Effector memory CD8-positive, alpha-beta T cell (primary cell): Measurements from ENCODE around the gene OR2AE1.

Experiments
- ATAC-seq: fragments of 150-1000 bp; cut with Tn5 transposase; replicated peaks from 2 replicates; pipeline ENCODE4 v1.10.0; 2021; ENCODE audit warnings: mild to moderate bottlenecking, moderate library complexity
- DNase-seq, 3 experiments: peaks; one replicate each; pipeline ENCODE4 v3.0.0; 2021
- H3K27ac Mint-ChIP-seq, 2 donors: one replicate each; pipeline ENCODE4 v1.8.0; 2022; ENCODE audit warnings: mild to moderate bottlenecking in 2 of 2, mixed read lengths in 2 of 2, moderate library complexity in 2 of 2
- H3K27me3 Mint-ChIP-seq, 2 donors: one replicate each; pipeline ENCODE4 v1.8.0; 2022; ENCODE audit warnings: mixed read lengths in 2 of 2
- H3K36me3 Mint-ChIP-seq: one replicate; pipeline ENCODE4 v1.8.0; 2022; ENCODE audit warnings: mild to moderate bottlenecking, moderate library complexity, mixed read lengths; ENCODE audit not compliant: insufficient read depth
- H3K4me1 Mint-ChIP-seq, 2 donors: one replicate each; pipeline ENCODE4 v1.8.0; 2022; ENCODE audit warnings: low read depth in 2 of 2, mixed read lengths in 2 of 2
- H3K4me3 Mint-ChIP-seq, 2 donors: one replicate each; pipeline ENCODE4 v1.8.0; 2022; ENCODE audit warnings: mild to moderate bottlenecking in 2 of 2, mixed read lengths in 2 of 2, moderate library complexity in 2 of 2
- H3K9me3 Mint-ChIP-seq, 2 donors: one replicate each; pipeline ENCODE4 v1.8.0; 2022; ENCODE audit warnings: mixed read lengths in 2 of 2
- total RNA-seq, 9 experiments: gene quantifications; one replicate each; lab custom pipeline; 2026; lab: John Stamatoyannopoulos, UW

OR2AE1 gene, protein sequence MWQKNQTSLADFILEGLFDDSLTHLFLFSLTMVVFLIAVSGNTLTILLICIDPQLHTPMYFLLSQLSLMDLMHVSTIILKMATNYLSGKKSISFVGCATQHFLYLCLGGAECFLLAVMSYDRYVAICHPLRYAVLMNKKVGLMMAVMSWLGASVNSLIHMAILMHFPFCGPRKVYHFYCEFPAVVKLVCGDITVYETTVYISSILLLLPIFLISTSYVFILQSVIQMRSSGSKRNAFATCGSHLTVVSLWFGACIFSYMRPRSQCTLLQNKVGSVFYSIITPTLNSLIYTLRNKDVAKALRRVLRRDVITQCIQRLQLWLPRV
- 0 to 1.2 (median 0.13) reads per million in 9 experiments for total RNA-seq

DNA sequence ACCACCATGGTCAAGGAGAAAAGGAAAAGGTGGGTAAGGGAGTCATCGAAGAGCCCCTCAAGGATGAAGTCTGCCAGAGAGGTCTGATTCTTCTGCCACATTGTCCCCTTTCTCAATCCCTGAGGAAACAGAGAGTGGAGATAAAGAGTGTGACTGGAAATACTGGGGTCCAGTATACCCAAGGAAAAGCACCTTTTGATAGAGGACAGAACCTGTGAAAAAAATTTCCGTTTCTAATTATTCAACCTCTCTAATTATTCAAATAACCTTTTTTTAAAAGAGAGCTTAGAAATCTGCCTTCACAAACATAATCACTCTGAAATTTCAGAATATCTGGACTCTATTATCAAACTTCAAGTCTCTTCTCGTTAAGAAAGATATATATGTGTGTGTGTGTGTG, at the start of gene OR2AE1:
Gene OR2AE1, minus strand, starts transcription at position 101 of the 400 bp plus-strand sequence. Its CDS starts 0 bp downstream, at position 101.
- DNase-seq: no peak
- Mint-ChIP-seq H3K27me3 (peaks cover 0 to 11% of the 10 kb centered on the region in 2 donors), H3K36me3 (no peaks in the 10 kb centered on the region), H3K4me1 (no peaks in the 10 kb centered on the region), H3K27ac (no peak within 1 kb of the TSS), H3K4me3 (no peak within 1 kb of the TSS), H3K9me3 (no peaks in the 10 kb centered on the region)
- ATAC-seq: no peak

- DNase-seq (no peak), ATAC-seq (no peak)
- no peaks in the 10 kb centered on the region for H3K9me3 Mint-ChIP-seq
- peaks cover 10 to 12% of the 10 kb centered on the region in 2 donors for H3K4me1 Mint-ChIP-seq
- H3K4me3 Mint-ChIP-seq: no peak overlapping the region
- no peak overlapping the region for H3K27ac Mint-ChIP-seq
- no peaks in the 10 kb centered on the region for H3K36me3 Mint-ChIP-seq
- H3K27me3 Mint-ChIP-seq: peaks cover 46 to 50% of the 10 kb centered on the region in 2 donors
These were observed 49.5 kb upstream of the OR2AE1 start for GRCh38 chr7:99926321-99926720.

DNA sequence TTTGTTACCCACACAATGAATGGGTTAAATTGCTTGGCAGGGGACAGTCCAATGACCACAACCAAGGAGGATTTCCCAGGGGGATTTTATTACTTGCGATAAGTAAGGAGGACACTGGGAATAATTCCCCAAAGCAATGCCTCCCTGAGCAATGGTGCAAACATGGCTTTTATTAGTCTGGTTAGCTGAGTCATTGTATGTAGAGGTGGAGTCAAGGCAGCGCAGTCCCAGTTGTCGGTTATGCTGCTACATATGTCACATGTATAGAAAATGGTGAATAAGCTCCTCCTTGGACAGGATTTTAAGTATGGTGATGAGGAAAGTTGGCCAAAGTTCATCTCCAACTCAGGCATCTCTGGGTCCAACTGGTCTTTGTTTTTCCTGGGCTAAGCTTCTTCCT, 46.4 kb upstream of the OR2AE1 start:
- DNase-seq: no peak
- ATAC-seq: no peak
- peaks cover 8% of the 10 kb centered on the region for H3K36me3 Mint-ChIP-seq
- peaks cover 8 to 10% of the 10 kb centered on the region in 2 donors for H3K4me1 Mint-ChIP-seq
- no peak overlapping the region for H3K4me3 Mint-ChIP-seq
- H3K27ac Mint-ChIP-seq: no peak overlapping the region
- peaks cover 24 to 28% of the 10 kb centered on the region in 2 donors for H3K27me3 Mint-ChIP-seq
- H3K9me3 Mint-ChIP-seq: no peaks in the 10 kb centered on the region

GRCh38 chr7:99920149-99920548, 43.3 kb upstream of the OR2AE1 start:
- peaks cover 11% of the 10 kb centered on the region for H3K36me3 Mint-ChIP-seq

GRCh38 chr7:99919814-99920112, 42.9 kb upstream of the OR2AE1 start:
- Mint-ChIP-seq H3K27ac (peak overlapping the region; percentile 95 to 97), H3K4me1 (peaks cover 36 to 38% of the 10 kb centered on the region in 2 donors), H3K27me3 (peaks cover 0 to 2% of the 10 kb centered on the region in 2 donors), H3K36me3 (peaks cover 11% of the 10 kb centered on the region), H3K9me3 (no peaks in the 10 kb centered on the region), H3K4me3 (peak overlapping the region; percentile 87 to 95)
- no peak for ATAC-seq
- DNase-seq: no peak

More at GRCh38 chr7:99920149-99920548, 43.3 kb upstream of the OR2AE1 start:
- peaks cover 0 to 5% of the 10 kb centered on the region in 2 donors for H3K27me3 Mint-ChIP-seq
- peaks cover 32 to 35% of the 10 kb centered on the region in 2 donors for H3K4me1 Mint-ChIP-seq
- DNase-seq (no peak), ATAC-seq (no peak)
- H3K4me3 Mint-ChIP-seq: peak overlapping the region; percentile 87 to 95
- H3K27ac Mint-ChIP-seq: peak overlapping the region; percentile 95 to 97
- no peaks in the 10 kb centered on the region for H3K9me3 Mint-ChIP-seq

DNA sequence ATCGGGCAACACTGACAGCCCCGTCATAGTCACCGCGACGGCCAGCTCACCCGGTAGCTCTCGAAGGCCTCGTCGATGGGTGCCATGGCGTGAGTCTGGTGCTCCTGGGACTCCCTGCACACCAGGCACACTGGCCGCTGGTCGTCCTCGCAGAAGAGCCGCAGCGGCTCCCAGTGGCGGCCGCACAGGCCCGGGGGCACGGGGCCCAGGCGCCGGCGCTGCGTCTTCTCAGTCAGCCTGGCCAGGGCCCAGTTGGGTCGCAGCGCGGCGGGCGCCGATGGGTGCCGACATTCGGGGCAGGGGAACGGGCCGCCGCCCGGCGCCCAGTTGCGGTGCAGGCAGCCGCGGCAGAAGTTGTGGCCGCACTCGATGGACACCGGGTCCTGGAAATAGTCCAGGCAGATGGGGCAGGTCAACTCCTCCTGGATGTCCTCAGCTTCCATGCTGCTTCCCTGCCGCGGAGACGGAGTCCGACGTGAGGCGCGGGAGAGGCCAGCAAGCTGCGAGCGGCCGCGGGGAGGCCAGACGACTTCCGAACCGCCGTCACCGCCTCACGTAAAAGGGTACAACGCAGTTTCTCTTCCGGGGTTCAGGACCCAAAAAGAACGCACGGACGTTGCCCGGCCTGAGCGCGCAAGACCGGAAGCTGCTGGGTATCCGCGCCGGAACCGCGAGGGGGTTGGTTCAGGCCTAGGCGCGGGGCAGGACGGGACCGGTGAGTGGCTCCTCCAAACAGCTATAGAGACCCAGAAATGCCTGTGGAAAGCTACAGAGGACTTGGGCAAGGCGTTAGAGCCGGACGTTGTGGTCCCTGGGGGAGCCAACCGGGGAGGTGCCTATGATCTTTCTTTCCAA, 42.4 kb upstream of the OR2AE1 start, which contains the start of gene TRIM4:
Gene TRIM4, minus strand, starts transcription at position 572 of the 855 bp plus-strand sequence. Its CDS starts 129 bp downstream, at position 443.
- peaks cover 11% of the 10 kb centered on the region for H3K36me3 Mint-ChIP-seq
- peak within 1 kb of the TSS; percentile 95 to 97 for H3K27ac Mint-ChIP-seq
- H3K4me1 Mint-ChIP-seq: peaks cover 42 to 44% of the 10 kb centered on the region in 2 donors
- no peaks in the 10 kb centered on the region for H3K27me3 Mint-ChIP-seq
- peak within 1 kb of the TSS; percentile 87 to 95 for H3K4me3 Mint-ChIP-seq
- H3K9me3 Mint-ChIP-seq: no peaks in the 10 kb centered on the region
- DNase-seq: peak; percentile 84
- peak; percentile 96 for ATAC-seq

DNA sequence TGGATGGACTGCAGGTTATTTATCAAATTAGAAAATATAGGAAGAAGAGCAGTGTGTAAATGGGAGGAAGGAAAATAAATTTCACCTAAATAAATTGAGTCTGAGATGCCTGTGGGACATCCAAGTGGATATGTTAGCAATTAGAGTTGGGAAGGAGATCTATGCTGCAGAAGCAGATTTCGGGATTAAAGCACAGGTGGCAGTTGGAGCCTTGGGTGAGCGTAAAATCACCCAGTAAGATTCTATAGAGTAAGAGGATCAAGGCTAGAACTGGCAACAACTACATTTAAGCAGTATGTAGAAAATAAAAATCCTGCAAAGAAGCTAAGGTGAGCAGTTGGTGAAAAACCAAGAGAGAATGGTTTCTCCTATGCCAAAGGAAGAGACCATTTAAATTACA, 34.1 kb upstream of the OR2AE1 start:
- Mint-ChIP-seq H3K27me3 (no peaks in the 10 kb centered on the region), H3K27ac (peak overlapping the region in 1 of 2 donors; percentile 84), H3K9me3 (no peaks in the 10 kb centered on the region), H3K4me3 (no peak overlapping the region), H3K4me1 (peaks cover 29 to 51% of the 10 kb centered on the region in 2 donors), H3K36me3 (peaks cover 45% of the 10 kb centered on the region)
- ATAC-seq (no peak), DNase-seq (no peak)

DNA sequence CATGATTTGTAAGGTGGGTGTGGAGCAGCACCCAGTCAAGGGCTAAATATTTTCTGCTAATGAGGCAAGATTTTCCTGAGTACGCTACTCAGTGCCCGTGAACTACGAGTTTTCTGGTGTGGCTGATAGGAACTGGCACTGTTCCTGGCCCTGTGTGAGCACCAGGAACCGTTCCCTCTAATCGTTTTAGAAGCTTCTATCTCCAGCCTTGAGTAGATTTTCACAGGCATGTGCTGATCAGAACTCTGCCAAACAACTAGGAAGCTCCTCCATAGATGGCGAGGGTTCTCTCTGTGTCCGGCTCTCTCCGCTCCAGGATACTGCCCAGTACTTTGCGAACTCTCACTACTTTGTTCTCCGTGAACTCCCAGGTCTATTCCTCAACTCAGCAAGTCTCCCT, 24.7 kb upstream of the OR2AE1 start:
- peaks cover 43% of the 10 kb centered on the region for H3K36me3 Mint-ChIP-seq
- peak overlapping the region in 1 of 2 donors; percentile 88 for H3K27ac Mint-ChIP-seq
- peaks cover 10 to 22% of the 10 kb centered on the region in 2 donors for H3K4me1 Mint-ChIP-seq

GRCh38 chr7:99899830-99900519, 23.1 kb upstream of the OR2AE1 start:
- no peak overlapping the region for H3K4me3 Mint-ChIP-seq
- DNase-seq: no peak
- H3K36me3 Mint-ChIP-seq: peaks cover 32% of the 10 kb centered on the region
- H3K9me3 Mint-ChIP-seq: no peaks in the 10 kb centered on the region
- H3K27ac Mint-ChIP-seq: no peak overlapping the region
- peaks cover 10 to 22% of the 10 kb centered on the region in 2 donors for H3K4me1 Mint-ChIP-seq
- H3K27me3 Mint-ChIP-seq: no peaks in the 10 kb centered on the region
- no peak for ATAC-seq

More for the DNA sequence above, 24.7 kb upstream of the OR2AE1 start:
- DNase-seq (no peak), ATAC-seq (no peak)
- Mint-ChIP-seq H3K27me3 (no peaks in the 10 kb centered on the region), H3K9me3 (no peaks in the 10 kb centered on the region), H3K4me3 (no peak overlapping the region)

- ATAC-seq: no peak
- Mint-ChIP-seq H3K4me3 (no peak overlapping the region), H3K36me3 (peaks cover 31% of the 10 kb centered on the region), H3K27me3 (no peaks in the 10 kb centered on the region), H3K9me3 (no peaks in the 10 kb centered on the region), H3K27ac (no peak overlapping the region), H3K4me1 (peaks cover 10 to 17% of the 10 kb centered on the region in 2 donors)
- DNase-seq: no peak
These were observed 22.0 kb upstream of the OR2AE1 start for GRCh38 chr7:99898836-99899235.

GRCh38 chr7:99898023-99898357, 21.2 kb upstream of the OR2AE1 start:
- Mint-ChIP-seq H3K36me3 (peaks cover 26% of the 10 kb centered on the region), H3K9me3 (no peaks in the 10 kb centered on the region), H3K4me3 (peak overlapping the region in 1 of 2 donors; percentile 10), H3K4me1 (peaks cover 10 to 18% of the 10 kb centered on the region in 2 donors), H3K27ac (peak overlapping the region; percentile 36 to 66), H3K27me3 (no peaks in the 10 kb centered on the region)
- DNase-seq: no peak
- ATAC-seq: no peak

- ATAC-seq: peak; percentile 65
- no peak for DNase-seq
- H3K4me3 Mint-ChIP-seq: peak overlapping the region in 1 of 2 donors; percentile 10
- H3K9me3 Mint-ChIP-seq: no peaks in the 10 kb centered on the region
- no peaks in the 10 kb centered on the region for H3K27me3 Mint-ChIP-seq
- H3K27ac Mint-ChIP-seq: peak overlapping the region; percentile 36 to 66
- H3K36me3 Mint-ChIP-seq: peaks cover 27% of the 10 kb centered on the region
- H3K4me1 Mint-ChIP-seq: peaks cover 10 to 15% of the 10 kb centered on the region in 2 donors
These were observed 20.6 kb upstream of the OR2AE1 start for GRCh38 chr7:99897322-99898022.

DNA sequence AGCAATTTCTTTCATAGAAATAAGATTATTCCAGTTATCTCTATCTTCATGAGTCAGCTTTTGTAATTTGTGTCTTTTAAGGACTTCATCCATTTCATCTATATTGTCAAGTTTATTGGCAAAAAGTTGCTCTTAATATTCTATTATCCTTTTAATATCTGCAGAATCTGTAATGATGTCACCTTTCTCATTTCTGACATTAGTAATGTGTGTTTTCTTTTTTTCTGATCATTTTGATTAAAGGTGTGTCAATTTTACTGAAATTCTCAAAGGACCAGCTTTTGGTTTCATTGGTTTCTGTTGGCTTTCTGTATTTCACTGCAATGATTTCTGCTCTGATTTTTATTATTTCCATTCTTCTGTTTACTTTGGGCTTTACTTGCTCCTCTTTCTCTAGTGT, 17.9 kb upstream of the OR2AE1 start:
- no peak for ATAC-seq
- peaks cover 10 to 15% of the 10 kb centered on the region in 2 donors for H3K4me1 Mint-ChIP-seq
- H3K36me3 Mint-ChIP-seq: peaks cover 18% of the 10 kb centered on the region

More for the DNA sequence above, 17.9 kb upstream of the OR2AE1 start:
- Mint-ChIP-seq H3K27ac (no peak overlapping the region), H3K27me3 (no peaks in the 10 kb centered on the region), H3K4me3 (no peak overlapping the region), H3K9me3 (no peaks in the 10 kb centered on the region)
- no peak for DNase-seq
